H9 (cell line): Measurements from ENCODE around the gene ZNF683. TPM values are rescaled to one million over a fixed set of nuclear protein-coding genes. Genes with fewer than 3 reads are reported as not detected.
"Not testable (repeated sequence)": the region's sequence is repeated elsewhere in the genome, so short reads cannot be mapped to it uniquely, and the experiment has no call there.

Experiments used
- DNase-seq: peaks from one replicate; pipeline ENCODE4 v3.0.0-alpha.2; 2017
- H2AFZ ChIP-seq: one replicate; pipeline ENCODE4 v1.6.1; 2013; ENCODE audit warnings: mild to moderate bottlenecking, low read length, control low read depth, moderate library complexity
- H2AK5ac ChIP-seq: 2 replicates; pipeline ENCODE4 v1.6.1; 2013; ENCODE audit warnings: low read length, control low read depth, mixed read lengths; ENCODE audit not compliant: insufficient read length
- H2BK120ac ChIP-seq: one replicate; pipeline ENCODE4 v1.6.1; 2013; ENCODE audit warnings: low read depth, mild to moderate bottlenecking, low read length, control low read depth, inconsistent platforms; ENCODE audit not compliant: poor library complexity, severe bottlenecking
- H2BK12ac ChIP-seq: 2 replicates; pipeline ENCODE4 v1.6.1; 2013; ENCODE audit warnings: low read length, control low read depth, mixed read lengths, low read depth; ENCODE audit not compliant: insufficient read length
- H2BK15ac ChIP-seq: 2 replicates; pipeline ENCODE4 v1.6.1; 2013; ENCODE audit warnings: low read depth, low read length, control low read depth
- H2BK20ac ChIP-seq: one replicate; pipeline ENCODE4 v1.6.1; 2013; ENCODE audit warnings: low read depth, mild to moderate bottlenecking, low read length, control low read depth, inconsistent platforms; ENCODE audit not compliant: poor library complexity, severe bottlenecking
- H2BK5ac ChIP-seq: 2 replicates; pipeline ENCODE4 v1.6.1; 2013; ENCODE audit warnings: low read length, control low read depth, mixed read lengths; ENCODE audit not compliant: insufficient read length
- H3K14ac ChIP-seq: 2 replicates; pipeline ENCODE4 v1.6.1; 2013; ENCODE audit warnings: low read length, control low read depth; ENCODE audit not compliant: insufficient read depth
- H3K18ac ChIP-seq: 2 replicates; pipeline ENCODE4 v1.6.1; 2013; ENCODE audit warnings: low read depth, mild to moderate bottlenecking, mixed read lengths, low read length, control low read depth; ENCODE audit not compliant: insufficient read length
- H3K23ac ChIP-seq: 2 replicates; pipeline ENCODE4 v1.6.1; 2013; ENCODE audit warnings: low read length, control low read depth, mixed read lengths, low read depth; ENCODE audit not compliant: insufficient read length
- H3K23me2 ChIP-seq: 2 replicates; pipeline ENCODE4 v1.6.1; 2013; ENCODE audit warnings: low read depth, mild to moderate bottlenecking, mixed read lengths, low read length, control low read depth; ENCODE audit not compliant: insufficient read length, poor library complexity, severe bottlenecking
- H3K27ac ChIP-seq: 2 replicates; pipeline ENCODE4 v1.5.1; 2013; ENCODE audit warnings: low read length, control low read depth, mixed read lengths, low read depth; ENCODE audit not compliant: insufficient read length
- H3K27me3 ChIP-seq: 2 replicates; pipeline ENCODE4 v1.6.1; 2013; ENCODE audit warnings: low read length, control low read depth, inconsistent platforms; ENCODE audit not compliant: insufficient read depth
- H3K4ac ChIP-seq: 2 replicates; pipeline ENCODE4 v1.6.1; 2013; ENCODE audit warnings: low read depth, mild to moderate bottlenecking, control low read depth, inconsistent platforms, low read length, moderate library complexity
- H3K4me1 ChIP-seq: 2 replicates; pipeline ENCODE4 v1.6.1; 2013; ENCODE audit warnings: low read length, control low read depth, inconsistent platforms; ENCODE audit not compliant: insufficient read depth
- H3K4me2 ChIP-seq: 2 replicates; pipeline ENCODE4 v1.6.1; 2013; ENCODE audit warnings: low read length, control low read depth, mixed read lengths; ENCODE audit not compliant: insufficient read length, insufficient read depth
- H3K56ac ChIP-seq: 2 replicates; pipeline ENCODE4 v1.6.1; 2013; ENCODE audit warnings: low read depth, mild to moderate bottlenecking, mixed read lengths, low read length, control low read depth; ENCODE audit not compliant: insufficient read length
- H3K79me1 ChIP-seq: 2 replicates; pipeline ENCODE4 v1.6.1; 2013; ENCODE audit warnings: low read depth, mild to moderate bottlenecking, moderate library complexity, low read length, control low read depth, inconsistent platforms; ENCODE audit not compliant: insufficient read depth, poor library complexity, severe bottlenecking
- H3K79me2 ChIP-seq: 2 replicates; pipeline ENCODE4 v1.6.1; 2013; ENCODE audit warnings: low read length, control low read depth, inconsistent platforms; ENCODE audit not compliant: insufficient read depth
- H3K9ac ChIP-seq: 2 replicates; pipeline ENCODE4 v1.6.1; 2013; ENCODE audit warnings: low read length, control low read depth, mixed read lengths; ENCODE audit not compliant: insufficient read length; ENCODE audit errors: extremely low read depth
- H3K9me3 ChIP-seq: one replicate; pipeline ENCODE4 v1.6.1; 2013; ENCODE audit warnings: low read depth, low read length, inconsistent platforms; ENCODE audit not compliant: control insufficient read depth
- H3T11ph ChIP-seq: one replicate; pipeline ENCODE4 v1.6.1; 2013; ENCODE audit warnings: mild to moderate bottlenecking, low read length, control low read depth, inconsistent platforms
- H4K20me1 ChIP-seq: one replicate; pipeline ENCODE4 v1.6.1; 2013; ENCODE audit not compliant: control insufficient read depth, insufficient read length, insufficient read depth
- H4K5ac ChIP-seq: 2 replicates; pipeline ENCODE4 v1.6.1; 2013; ENCODE audit warnings: low read depth, mild to moderate bottlenecking, mixed read lengths, low read length, control low read depth; ENCODE audit not compliant: insufficient read length
- H4K8ac ChIP-seq: replicated peaks from 2 replicates; pipeline ENCODE4 v1.6.1; 2013; ENCODE audit warnings: low read length, control low read depth, mixed read lengths, low read depth; ENCODE audit not compliant: insufficient read length
- H4K91ac ChIP-seq: 2 replicates; pipeline ENCODE4 v1.6.1; 2013; ENCODE audit warnings: low read depth, mild to moderate bottlenecking, moderate library complexity, mixed read lengths, low read length, control low read depth; ENCODE audit not compliant: insufficient read length
- H3K27ac Mint-ChIP-seq, 3 experiments: 2 replicates in 2 of 3; 3 replicates in 1 of 3; pipeline ENCODE4 v1.8.0; 2020 to 2021; ENCODE audit warnings: mixed read lengths in 3 of 3, mild to moderate bottlenecking in 1 of 3, moderate library complexity in 1 of 3
- H3K27me3 Mint-ChIP-seq: 2 replicates; pipeline ENCODE4 v1.8.0; 2021; ENCODE audit warnings: low read depth, mild to moderate bottlenecking, moderate library complexity, mixed read lengths
- H3K36me3 Mint-ChIP-seq, 3 experiments: 2 replicates in 2 of 3; 3 replicates in 1 of 3; pipeline ENCODE4 v1.8.0; 2020 to 2021; ENCODE audit warnings: low read depth in 3 of 3, mixed read lengths in 3 of 3; ENCODE audit not compliant: insufficient read depth in 1 of 3
- H3K4me1 Mint-ChIP-seq, 2 experiments: 2 replicates each; pipeline ENCODE4 v1.8.0; 2020; ENCODE audit warnings: mixed read lengths in 2 of 2
- H3K4me3 Mint-ChIP-seq, 2 experiments: 2 replicates in 1 of 2; 3 replicates in 1 of 2; pipeline ENCODE4 v1.8.0; 2020 to 2021; ENCODE audit warnings: mild to moderate bottlenecking in 2 of 2, mixed read lengths in 2 of 2, moderate library complexity in 1 of 2
- H3K9me3 Mint-ChIP-seq, 2 experiments: 2 replicates in 1 of 2; 3 replicates in 1 of 2; pipeline ENCODE4 v1.8.0; 2020; ENCODE audit warnings: mild to moderate bottlenecking in 2 of 2, mixed read lengths in 2 of 2, moderate library complexity in 1 of 2
- WGBS: extraction: QIAGEN DNeasy Blood & Tissue Kit; methylation state at CpG from one replicate; pipeline ENCODE4 v1.1.7; 2013; ENCODE audit warnings: missing lambda C conversion rate, low lambda C conversion rate, mixed read lengths; ENCODE audit not compliant: insufficient read length; ENCODE audit errors: extremely low coverage; 5-methylcytosine and 5-hydroxymethylcytosine counted together
- total RNA-seq: library from RNA; stranded (reverse); gene quantifications from 2 replicates; pipeline ENCODE4 v1.2.1, GENCODE V29; 2021
- TF ChIP-seq, protein P1 (sequence below): fragments of 200-600 bp; sonication (generic); conservative IDR thresholded peaks from 3 replicates; pipeline ENCODE4 v1.8.0; 2021; ENCODE audit warnings: antibody characterized with exemption, mild to moderate bottlenecking

Gene ZNF683
- total RNA-seq, 1 experiment from 2014 or later, result not detected

DNA sequence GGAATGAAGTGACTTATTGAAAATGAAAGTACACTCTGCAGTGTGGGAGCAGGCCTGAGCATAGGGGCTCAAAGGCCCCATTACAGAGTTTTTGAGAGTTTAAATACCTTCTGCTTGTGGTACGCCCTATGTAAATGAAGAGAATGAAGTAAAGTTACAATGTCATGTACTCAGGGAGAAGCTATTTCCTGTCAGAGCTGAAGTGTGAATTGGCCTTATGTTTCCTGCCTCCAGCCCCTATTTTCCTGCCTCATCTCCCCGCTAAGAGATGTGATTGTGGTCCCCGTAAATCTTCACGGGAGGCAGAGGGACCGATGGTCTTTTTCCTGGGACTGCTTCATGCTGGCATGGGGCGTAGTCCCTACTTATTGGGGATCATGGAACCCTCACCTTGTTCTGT lies 2.5 kb upstream of the ZNF683 start:
- H3K23me2 ChIP-seq, result no peaks in the 10 kb centered on the region
- no peak overlapping the region for H3K4me2 ChIP-seq
- Mint-ChIP-seq H3K36me3 (no peaks in the 10 kb centered on the region), H3K27ac (no peak overlapping the region), H3K9me3 (peaks cover 0 to 3% of the 10 kb centered on the region in 2 experiments; a peak in 2 of 5 replicates), H3K4me3 (no peak overlapping the region; a peak in 1 of 5 replicates), H3K27me3 (peaks cover 5% of the 10 kb centered on the region; the same call in 1 of the 2 replicates), H3K4me1 (peaks cover 15 to 17% of the 10 kb centered on the region in 2 experiments)
- TF ChIP-seq, protein P1, sequence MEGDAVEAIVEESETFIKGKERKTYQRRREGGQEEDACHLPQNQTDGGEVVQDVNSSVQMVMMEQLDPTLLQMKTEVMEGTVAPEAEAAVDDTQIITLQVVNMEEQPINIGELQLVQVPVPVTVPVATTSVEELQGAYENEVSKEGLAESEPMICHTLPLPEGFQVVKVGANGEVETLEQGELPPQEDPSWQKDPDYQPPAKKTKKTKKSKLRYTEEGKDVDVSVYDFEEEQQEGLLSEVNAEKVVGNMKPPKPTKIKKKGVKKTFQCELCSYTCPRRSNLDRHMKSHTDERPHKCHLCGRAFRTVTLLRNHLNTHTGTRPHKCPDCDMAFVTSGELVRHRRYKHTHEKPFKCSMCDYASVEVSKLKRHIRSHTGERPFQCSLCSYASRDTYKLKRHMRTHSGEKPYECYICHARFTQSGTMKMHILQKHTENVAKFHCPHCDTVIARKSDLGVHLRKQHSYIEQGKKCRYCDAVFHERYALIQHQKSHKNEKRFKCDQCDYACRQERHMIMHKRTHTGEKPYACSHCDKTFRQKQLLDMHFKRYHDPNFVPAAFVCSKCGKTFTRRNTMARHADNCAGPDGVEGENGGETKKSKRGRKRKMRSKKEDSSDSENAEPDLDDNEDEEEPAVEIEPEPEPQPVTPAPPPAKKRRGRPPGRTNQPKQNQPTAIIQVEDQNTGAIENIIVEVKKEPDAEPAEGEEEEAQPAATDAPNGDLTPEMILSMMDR, result no peak
- no peaks in the 10 kb centered on the region; the same call in 1 of the 2 replicates for H3K27me3 ChIP-seq
- no peak overlapping the region for H2BK5ac ChIP-seq
- no peak overlapping the region for H3K9ac ChIP-seq
- no peak overlapping the region for H2BK12ac ChIP-seq
- H4K5ac ChIP-seq, result no peak overlapping the region
- no peak overlapping the region for H3K14ac ChIP-seq
- no peak overlapping the region for H2BK120ac ChIP-seq
- no peak overlapping the region for H2AK5ac ChIP-seq
- no peaks in the 10 kb centered on the region for H3K9me3 ChIP-seq
- no peak overlapping the region for H4K91ac ChIP-seq
- H3T11ph ChIP-seq, result no peak overlapping the region
- DNase-seq, result no peak
- H3K56ac ChIP-seq, result no peak overlapping the region
- WGBS, result no CpG with 5 or more reads among the region's 6 CpGs
- H3K79me1 ChIP-seq, result no peaks in the 10 kb centered on the region
- H3K23ac ChIP-seq, result no peak overlapping the region
- no peaks in the 10 kb centered on the region for H4K20me1 ChIP-seq
- no peak overlapping the region for H2AFZ ChIP-seq
- H2BK15ac ChIP-seq, result no peak overlapping the region
- H2BK20ac ChIP-seq, result no peak overlapping the region
- no peaks in the 10 kb centered on the region for H3K4me1 ChIP-seq
- no peak overlapping the region for H3K18ac ChIP-seq
- no peak overlapping the region for H3K4ac ChIP-seq
- H3K79me2 ChIP-seq, result no peaks in the 10 kb centered on the region
- no peak overlapping the region for H3K27ac ChIP-seq
- no peak overlapping the region for H4K8ac ChIP-seq

DNA sequence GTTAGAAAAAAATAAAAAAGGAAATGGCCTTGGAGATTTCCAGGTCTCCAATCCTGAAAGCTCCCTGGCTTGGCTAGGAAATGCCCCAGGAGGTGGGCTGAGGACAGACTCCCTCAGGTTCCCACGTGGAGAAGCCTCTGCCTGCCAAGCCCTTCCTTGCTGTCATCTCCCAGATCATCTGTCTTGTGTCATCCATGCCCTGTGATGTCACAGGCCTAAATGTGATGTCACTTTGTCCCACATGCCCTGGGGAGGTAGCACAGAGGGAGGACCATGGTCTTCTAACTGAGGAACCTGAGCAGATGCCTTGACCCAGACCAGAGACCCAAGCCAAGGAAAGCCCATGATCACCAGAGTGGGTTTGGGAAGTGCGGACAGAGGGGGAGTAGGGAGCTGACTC lies 1.8 kb upstream of the ZNF683 start:
- H4K5ac ChIP-seq, H4K8ac ChIP-seq, H3K23ac ChIP-seq, H3K27ac ChIP-seq, H3T11ph ChIP-seq, H3K4me3 Mint-ChIP-seq, H3K4me1 ChIP-seq, H2AFZ ChIP-seq, H3K79me1 ChIP-seq, H3K18ac ChIP-seq, H2BK12ac ChIP-seq, H2BK20ac ChIP-seq, H3K56ac ChIP-seq, H3K27ac Mint-ChIP-seq, H3K79me2 ChIP-seq, H3K27me3 Mint-ChIP-seq, H2BK5ac ChIP-seq, DNase-seq, H2BK15ac ChIP-seq, H3K9me3 ChIP-seq, H2BK120ac ChIP-seq, H3K4ac ChIP-seq, H3K27me3 ChIP-seq, H3K9ac ChIP-seq, H3K36me3 Mint-ChIP-seq, H3K14ac ChIP-seq, H4K91ac ChIP-seq, H3K4me2 ChIP-seq, H2AK5ac ChIP-seq, H3K23me2 ChIP-seq, H3K9me3 Mint-ChIP-seq, H4K20me1 ChIP-seq: not testable (repeated sequence)
- WGBS, result no CpG with 5 or more reads among the region's 2 CpGs
- H3K4me1 Mint-ChIP-seq, result peaks cover 15 to 17% of the 10 kb centered on the region in 2 experiments
